H9 (cell line): ENCODE results near the gene VNN1. TPM values are rescaled to one million over a fixed set of nuclear protein-coding genes. Genes with fewer than 3 reads are reported as not detected.

Experiments used
- DNase-seq: peaks from one replicate; pipeline ENCODE4 v3.0.0-alpha.2; 2017
- H2AFZ ChIP-seq: one replicate; pipeline ENCODE4 v1.6.1; 2013; ENCODE audit warnings: mild to moderate bottlenecking, low read length, control low read depth, moderate library complexity
- H2AK5ac ChIP-seq: 2 replicates; pipeline ENCODE4 v1.6.1; 2013; ENCODE audit warnings: low read length, control low read depth, mixed read lengths; ENCODE audit not compliant: insufficient read length
- H2BK120ac ChIP-seq: one replicate; pipeline ENCODE4 v1.6.1; 2013; ENCODE audit warnings: low read depth, mild to moderate bottlenecking, low read length, control low read depth, inconsistent platforms; ENCODE audit not compliant: poor library complexity, severe bottlenecking
- H2BK12ac ChIP-seq: 2 replicates; pipeline ENCODE4 v1.6.1; 2013; ENCODE audit warnings: low read length, control low read depth, mixed read lengths, low read depth; ENCODE audit not compliant: insufficient read length
- H2BK15ac ChIP-seq: 2 replicates; pipeline ENCODE4 v1.6.1; 2013; ENCODE audit warnings: low read depth, low read length, control low read depth
- H2BK20ac ChIP-seq: one replicate; pipeline ENCODE4 v1.6.1; 2013; ENCODE audit warnings: low read depth, mild to moderate bottlenecking, low read length, control low read depth, inconsistent platforms; ENCODE audit not compliant: poor library complexity, severe bottlenecking
- H2BK5ac ChIP-seq: 2 replicates; pipeline ENCODE4 v1.6.1; 2013; ENCODE audit warnings: low read length, control low read depth, mixed read lengths; ENCODE audit not compliant: insufficient read length
- H3K14ac ChIP-seq: 2 replicates; pipeline ENCODE4 v1.6.1; 2013; ENCODE audit warnings: low read length, control low read depth; ENCODE audit not compliant: insufficient read depth
- H3K18ac ChIP-seq: 2 replicates; pipeline ENCODE4 v1.6.1; 2013; ENCODE audit warnings: low read depth, mild to moderate bottlenecking, mixed read lengths, low read length, control low read depth; ENCODE audit not compliant: insufficient read length
- H3K23ac ChIP-seq: 2 replicates; pipeline ENCODE4 v1.6.1; 2013; ENCODE audit warnings: low read length, control low read depth, mixed read lengths, low read depth; ENCODE audit not compliant: insufficient read length
- H3K23me2 ChIP-seq: 2 replicates; pipeline ENCODE4 v1.6.1; 2013; ENCODE audit warnings: low read depth, mild to moderate bottlenecking, mixed read lengths, low read length, control low read depth; ENCODE audit not compliant: insufficient read length, poor library complexity, severe bottlenecking
- H3K27ac ChIP-seq: 2 replicates; pipeline ENCODE4 v1.5.1; 2013; ENCODE audit warnings: low read length, control low read depth, mixed read lengths, low read depth; ENCODE audit not compliant: insufficient read length
- H3K27me3 ChIP-seq: 2 replicates; pipeline ENCODE4 v1.6.1; 2013; ENCODE audit warnings: low read length, control low read depth, inconsistent platforms; ENCODE audit not compliant: insufficient read depth
- H3K4ac ChIP-seq: 2 replicates; pipeline ENCODE4 v1.6.1; 2013; ENCODE audit warnings: low read depth, mild to moderate bottlenecking, control low read depth, inconsistent platforms, low read length, moderate library complexity
- H3K4me1 ChIP-seq: 2 replicates; pipeline ENCODE4 v1.6.1; 2013; ENCODE audit warnings: low read length, control low read depth, inconsistent platforms; ENCODE audit not compliant: insufficient read depth
- H3K4me2 ChIP-seq: 2 replicates; pipeline ENCODE4 v1.6.1; 2013; ENCODE audit warnings: low read length, control low read depth, mixed read lengths; ENCODE audit not compliant: insufficient read length, insufficient read depth
- H3K56ac ChIP-seq: 2 replicates; pipeline ENCODE4 v1.6.1; 2013; ENCODE audit warnings: low read depth, mild to moderate bottlenecking, mixed read lengths, low read length, control low read depth; ENCODE audit not compliant: insufficient read length
- H3K79me1 ChIP-seq: 2 replicates; pipeline ENCODE4 v1.6.1; 2013; ENCODE audit warnings: low read depth, mild to moderate bottlenecking, moderate library complexity, low read length, control low read depth, inconsistent platforms; ENCODE audit not compliant: insufficient read depth, poor library complexity, severe bottlenecking
- H3K79me2 ChIP-seq: 2 replicates; pipeline ENCODE4 v1.6.1; 2013; ENCODE audit warnings: low read length, control low read depth, inconsistent platforms; ENCODE audit not compliant: insufficient read depth
- H3K9ac ChIP-seq: 2 replicates; pipeline ENCODE4 v1.6.1; 2013; ENCODE audit warnings: low read length, control low read depth, mixed read lengths; ENCODE audit not compliant: insufficient read length; ENCODE audit errors: extremely low read depth
- H3K9me3 ChIP-seq: one replicate; pipeline ENCODE4 v1.6.1; 2013; ENCODE audit warnings: low read depth, low read length, inconsistent platforms; ENCODE audit not compliant: control insufficient read depth
- H3T11ph ChIP-seq: one replicate; pipeline ENCODE4 v1.6.1; 2013; ENCODE audit warnings: mild to moderate bottlenecking, low read length, control low read depth, inconsistent platforms
- H4K20me1 ChIP-seq: one replicate; pipeline ENCODE4 v1.6.1; 2013; ENCODE audit not compliant: control insufficient read depth, insufficient read length, insufficient read depth
- H4K5ac ChIP-seq: 2 replicates; pipeline ENCODE4 v1.6.1; 2013; ENCODE audit warnings: low read depth, mild to moderate bottlenecking, mixed read lengths, low read length, control low read depth; ENCODE audit not compliant: insufficient read length
- H4K8ac ChIP-seq: replicated peaks from 2 replicates; pipeline ENCODE4 v1.6.1; 2013; ENCODE audit warnings: low read length, control low read depth, mixed read lengths, low read depth; ENCODE audit not compliant: insufficient read length
- H4K91ac ChIP-seq: 2 replicates; pipeline ENCODE4 v1.6.1; 2013; ENCODE audit warnings: low read depth, mild to moderate bottlenecking, moderate library complexity, mixed read lengths, low read length, control low read depth; ENCODE audit not compliant: insufficient read length
- H3K27ac Mint-ChIP-seq, 3 experiments: 2 replicates in 2 of 3; 3 replicates in 1 of 3; pipeline ENCODE4 v1.8.0; 2020 to 2021; ENCODE audit warnings: mixed read lengths in 3 of 3, mild to moderate bottlenecking in 1 of 3, moderate library complexity in 1 of 3
- H3K27me3 Mint-ChIP-seq: 2 replicates; pipeline ENCODE4 v1.8.0; 2021; ENCODE audit warnings: low read depth, mild to moderate bottlenecking, moderate library complexity, mixed read lengths
- H3K36me3 Mint-ChIP-seq, 3 experiments: 2 replicates in 2 of 3; 3 replicates in 1 of 3; pipeline ENCODE4 v1.8.0; 2020 to 2021; ENCODE audit warnings: low read depth in 3 of 3, mixed read lengths in 3 of 3; ENCODE audit not compliant: insufficient read depth in 1 of 3
- H3K4me1 Mint-ChIP-seq, 2 experiments: 2 replicates each; pipeline ENCODE4 v1.8.0; 2020; ENCODE audit warnings: mixed read lengths in 2 of 2
- H3K4me3 Mint-ChIP-seq, 2 experiments: 2 replicates in 1 of 2; 3 replicates in 1 of 2; pipeline ENCODE4 v1.8.0; 2020 to 2021; ENCODE audit warnings: mild to moderate bottlenecking in 2 of 2, mixed read lengths in 2 of 2, moderate library complexity in 1 of 2
- H3K9me3 Mint-ChIP-seq, 2 experiments: 2 replicates in 1 of 2; 3 replicates in 1 of 2; pipeline ENCODE4 v1.8.0; 2020; ENCODE audit warnings: mild to moderate bottlenecking in 2 of 2, mixed read lengths in 2 of 2, moderate library complexity in 1 of 2
- CTCF ChIP-seq: fragments of 200-600 bp; sonication (generic); conservative IDR thresholded peaks from 3 replicates; pipeline ENCODE4 v1.8.0; 2021; ENCODE audit warnings: antibody characterized with exemption, mild to moderate bottlenecking
- WGBS: extraction: QIAGEN DNeasy Blood & Tissue Kit; methylation state at CpG from one replicate; pipeline ENCODE4 v1.1.7; 2013; ENCODE audit warnings: missing lambda C conversion rate, low lambda C conversion rate, mixed read lengths; ENCODE audit not compliant: insufficient read length; ENCODE audit errors: extremely low coverage; 5-methylcytosine and 5-hydroxymethylcytosine counted together
- total RNA-seq: library from RNA; stranded (reverse); gene quantifications from 2 replicates; pipeline ENCODE4 v1.2.1, GENCODE V29; 2021

The VNN1 gene
- total RNA-seq, 1 experiment from 2014 or later = not detected

GRCh38 chr6:132763269-132763668 lies 49.4 kb upstream of the VNN1 start:
- no peak overlapping the region for H2BK120ac ChIP-seq
- no peak overlapping the region for H2AK5ac ChIP-seq
- no peaks in the 10 kb centered on the region for H3K4me1 ChIP-seq
- no peaks in the 10 kb centered on the region for H3K79me2 ChIP-seq
- no peak overlapping the region for H3K18ac ChIP-seq
- no peak overlapping the region for H3K56ac ChIP-seq
- DNase-seq = no peak
- peaks cover 2% of the 10 kb centered on the region for H3K23me2 ChIP-seq
- no peaks in the 10 kb centered on the region; a peak in 1 of 5 replicates for H3K9me3 Mint-ChIP-seq
- no peak overlapping the region for H3T11ph ChIP-seq
- H2BK20ac ChIP-seq = no peak overlapping the region
- H3K4me3 Mint-ChIP-seq = no peak overlapping the region
- no peak overlapping the region for H3K27ac ChIP-seq
- no peaks in the 10 kb centered on the region for H3K9me3 ChIP-seq
- H3K79me1 ChIP-seq = no peaks in the 10 kb centered on the region
- H2AFZ ChIP-seq = no peak overlapping the region
- H2BK5ac ChIP-seq = no peak overlapping the region
- no peak overlapping the region for H4K8ac ChIP-seq
- no peak overlapping the region for H3K4ac ChIP-seq
- H3K27me3 Mint-ChIP-seq = no peaks in the 10 kb centered on the region
- no peak overlapping the region for H3K4me2 ChIP-seq
- no peak overlapping the region for H4K91ac ChIP-seq
- H3K27ac Mint-ChIP-seq = peak overlapping the region in 1 of 3 experiments; percentile 78; a peak in 1 of 7 replicates
- TF ChIP-seq CTCF = no peak
- H2BK12ac ChIP-seq = no peak overlapping the region
- no peak overlapping the region for H3K9ac ChIP-seq
- H4K20me1 ChIP-seq = no peaks in the 10 kb centered on the region
- H2BK15ac ChIP-seq = no peak overlapping the region
- H3K14ac ChIP-seq = no peak overlapping the region
- no peak overlapping the region for H4K5ac ChIP-seq
- no peaks in the 10 kb centered on the region for H3K27me3 ChIP-seq
- H3K36me3 Mint-ChIP-seq = no peaks in the 10 kb centered on the region
- no peaks in the 10 kb centered on the region; a peak in 1 of 4 replicates for H3K4me1 Mint-ChIP-seq
- no CpG with 5 or more reads among the region's 2 CpGs for WGBS
- no peak overlapping the region for H3K23ac ChIP-seq
